GM20431 (cell line): ENCODE measurements around the gene PLEKHG4B.
"Not testable (repeated sequence)": the region's sequence is repeated elsewhere in the genome, so short reads cannot be mapped to it uniquely, and the experiment has no call there.

Experiments
- in situ Hi-C: fragments of 300-500 bp; cut with MseI, MboI; formaldehyde crosslinking; loops from one replicate; pipeline ENCODE4 v1.15.0; 2020; ENCODE audit warnings: low sequenced_read_pairs; ENCODE audit not compliant: unreplicated experiment

The PLEKHG4B gene

GRCh38 chr5:206927-207536 lies 115.1 kb downstream of the PLEKHG4B start:
- in situ Hi-C loops: no loop called here

GRCh38 chr5:207599-207998 lies 115.6 kb downstream of the PLEKHG4B start:
- in situ Hi-C loops: no loop called here

GRCh38 chr5:208449-209114 lies 116.6 kb downstream of the PLEKHG4B start:
- in situ Hi-C loops: no loop called here

- in situ Hi-C loops: no loop called here
These were observed 121.9 kb downstream of the PLEKHG4B start for GRCh38 chr5:213803-214395.

- in situ Hi-C loops: not testable (repeated sequence)
These were observed 123.3 kb downstream of the PLEKHG4B start for GRCh38 chr5:215256-215655.

GRCh38 chr5:216076-216475 lies 124.1 kb downstream of the PLEKHG4B start:
- in situ Hi-C loops: not testable (repeated sequence)

GRCh38 chr5:217494-218456 lies 125.8 kb downstream of the PLEKHG4B start, which contains the start of the genes CCDC127 and SDHA:
Gene CCDC127 (minus strand): TSS chr5:218153. CDS start chr5:216849, 1,304 bp downstream.
Gene SDHA (plus strand): TSS chr5:218320. CDS start chr5:218356, 36 bp downstream.
- in situ Hi-C loops: not testable (repeated sequence)

GRCh38 chr5:218457-219291 lies 126.7 kb downstream of the PLEKHG4B start:
- in situ Hi-C loops: no loop called here

GRCh38 chr5:219460-219863 lies 127.5 kb downstream of the PLEKHG4B start:
- in situ Hi-C loops: no loop called here

- in situ Hi-C loops: no loop called here
These were observed 128.0 kb downstream of the PLEKHG4B start for GRCh38 chr5:219991-220390.

GRCh38 chr5:222951-223715 lies 131.2 kb downstream of the PLEKHG4B start:
- in situ Hi-C loops: not testable (repeated sequence)

GRCh38 chr5:223791-224190 lies 131.8 kb downstream of the PLEKHG4B start:
- in situ Hi-C loops: no loop called here

- in situ Hi-C loops: no loop called here
These were observed 133.4 kb downstream of the PLEKHG4B start for GRCh38 chr5:225334-225733.

- in situ Hi-C loops: not testable (repeated sequence)
These were observed 135.4 kb downstream of the PLEKHG4B start for GRCh38 chr5:227375-227774.

GRCh38 chr5:228886-229285 lies 136.9 kb downstream of the PLEKHG4B start:
- in situ Hi-C loops: no loop called here

GRCh38 chr5:230711-231110 lies 138.7 kb downstream of the PLEKHG4B start:
- in situ Hi-C loops: no loop called here

GRCh38 chr5:231661-232060 lies 139.7 kb downstream of the PLEKHG4B start:
- in situ Hi-C loops: no loop called here

- in situ Hi-C loops: not testable (repeated sequence)
These were observed 141.5 kb downstream of the PLEKHG4B start for GRCh38 chr5:233426-233825.

- in situ Hi-C loops: no loop called here
These were observed 142.5 kb downstream of the PLEKHG4B start for GRCh38 chr5:234450-234849.
